HepG2 (cell line): ENCODE data around the gene KIF26B. TPM values are rescaled to one million over a fixed set of nuclear protein-coding genes. Genes with fewer than 3 reads are reported as not detected.

Experiments
- AHDC1 ChIP-seq: sonication (generic); formaldehyde crosslinking; IDR thresholded peaks from 2 replicates; pipeline ENCODE4 v1.5.1; 2020; ENCODE audit warnings: mild to moderate bottlenecking, missing genetic modification reagents, borderline replicate concordance
- CTCF ChIP-seq: sonication (generic); formaldehyde crosslinking; IDR thresholded peaks from 2 replicates; pipeline ENCODE4 v1.5.0; 2020; ENCODE audit warnings: mild to moderate bottlenecking, missing genetic modification reagents, moderate library complexity
- FOSL2 ChIP-seq: sonication (generic); formaldehyde crosslinking; IDR thresholded peaks from 2 replicates; pipeline ENCODE4 v1.4.0; 2020; ENCODE audit warnings: missing genetic modification reagents
- HNF1B ChIP-seq: sonication (generic); formaldehyde crosslinking; IDR thresholded peaks from 2 replicates; pipeline ENCODE4 v1.5.1; 2020; ENCODE audit warnings: mild to moderate bottlenecking, moderate library complexity, missing genetic modification reagents
- TIGD3 ChIP-seq: sonication (generic); formaldehyde crosslinking; IDR thresholded peaks from 2 replicates; pipeline ENCODE4 v1.5.1; 2020; ENCODE audit warnings: mild to moderate bottlenecking, missing genetic modification reagents, borderline replicate concordance
- ZFX ChIP-seq: sonication (generic); formaldehyde crosslinking; IDR thresholded peaks from 2 replicates; pipeline ENCODE4 v1.4.0; 2020; ENCODE audit warnings: mild to moderate bottlenecking, low read depth, missing genetic modification reagents, moderate library complexity
- ZNF687 ChIP-seq: sonication (generic); formaldehyde crosslinking; IDR thresholded peaks from 2 replicates; pipeline ENCODE4 v1.5.1; 2020; ENCODE audit warnings: mild to moderate bottlenecking, missing genetic modification reagents, moderate library complexity
- ZNF768 ChIP-seq: sonication (generic); formaldehyde crosslinking; IDR thresholded peaks from 2 replicates; pipeline ENCODE4 v1.4.0; 2020; ENCODE audit warnings: missing genetic modification reagents
- ZNF800 ChIP-seq: sonication (generic); formaldehyde crosslinking; IDR thresholded peaks from 2 replicates; pipeline ENCODE4 v1.4.0; 2020; ENCODE audit warnings: missing genetic modification reagents
- polyA plus RNA-seq, 8 experiments: library from polyadenylated mRNA; depleted of rRNA in 3 of 8; stranded (reverse) in 7 of 8; unstranded in 1 of 8; fragments of >200 nt; fragmentation: Illumina TruSeq in 4 of 8; extraction: Trizol in 4 of 8; gene quantifications; 2 replicates each; pipeline versions ENCODE4 v1.2.1 to v1.2.3, GENCODE V29; 2011 to 2016; ENCODE audit warnings: low read depth in 4 of 8, missing spikeins in 1 of 8, mixed read lengths in 1 of 8; ENCODE audit not compliant: insufficient read depth in 1 of 8
- total RNA-seq, 5 experiments: library from RNA; depleted of rRNA; stranded (reverse); fragments of >200 nt; fragmentation: Illumina TruSeq; extraction: Trizol; gene quantifications; 2 replicates each; pipeline ENCODE4 v1.2.3, GENCODE V29; 2016; ENCODE audit warnings: low read depth in 1 of 5

The KIF26B gene
- total and polyA plus RNA-seq, 2 of the 13 experiments (the other 11 are each of a cell fraction or from before 2014, with no cell fraction given): 0.08 to 0.09 TPM

GRCh38 chr1:245648749-245649522, 494.2 kb downstream of the KIF26B start (continued):
- TF ChIP-seq AHDC1 (CRISPR knock-in tag) (peak; percentile 70; the same call in 1 of the 2 replicates), FOSL2 (CRISPR knock-in tag) (peak; percentile 38), TIGD3 (no peak), ZNF687 (CRISPR knock-in tag) (peak; percentile 23; the same call in 1 of the 2 replicates), CTCF (peak; percentile 31), ZNF768 (no peak), ZFX (no peak), ZNF800 (CRISPR knock-in tag) (no peak), HNF1B (CRISPR knock-in tag) (peak; percentile 19; the same call in 1 of the 2 replicates)
